Activated T-cell treated with anti-CD3 and anti-CD28 coated beads, Interleukin-2, amount 50 U/mL, for 4 hours (primary cell): Measurements from ENCODE around the gene MAGI1. TPM values are rescaled to one million over a fixed set of nuclear protein-coding genes. Genes with fewer than 3 reads are reported as not detected.
"Not testable (repeated sequence)": the region's sequence is repeated elsewhere in the genome, so short reads cannot be mapped to it uniquely, and the experiment has no call there.

Source experiments
- ATAC-seq, 2 donors: fragments of 200-7000 bp; cut with Tn5 transposase; one replicate each; pipeline ENCODE4 v1.10.0; 2021
- DNase-seq: peaks from one replicate; pipeline ENCODE4 v3.0.0-alpha.2; 2020
- H3K27me3 Mint-ChIP-seq: one replicate; pipeline ENCODE4 v1.8.0; 2021; ENCODE audit warnings: low read depth, mixed read lengths
- H3K36me3 Mint-ChIP-seq: one replicate; pipeline ENCODE4 v1.8.0; 2022; ENCODE audit warnings: mixed read lengths; ENCODE audit not compliant: insufficient read depth
- H3K4me1 Mint-ChIP-seq: one replicate; pipeline ENCODE4 v1.8.0; 2021; ENCODE audit warnings: low read depth, mixed read lengths
- H3K4me3 Mint-ChIP-seq: one replicate; pipeline ENCODE4 v1.8.0; 2021; ENCODE audit warnings: mild to moderate bottlenecking, moderate library complexity, mixed read lengths
- H3K9me3 Mint-ChIP-seq: one replicate; pipeline ENCODE4 v1.8.0; 2021; ENCODE audit warnings: mixed read lengths
- total RNA-seq, 3 donors: library from RNA; stranded (reverse); gene quantifications; one replicate each; pipeline ENCODE4 v1.2.1, GENCODE V29; 2021

Gene MAGI1
- total RNA-seq, 3 donors from 2014 or later: 0.45 to 0.76 (median 0.46) TPM

DNA sequence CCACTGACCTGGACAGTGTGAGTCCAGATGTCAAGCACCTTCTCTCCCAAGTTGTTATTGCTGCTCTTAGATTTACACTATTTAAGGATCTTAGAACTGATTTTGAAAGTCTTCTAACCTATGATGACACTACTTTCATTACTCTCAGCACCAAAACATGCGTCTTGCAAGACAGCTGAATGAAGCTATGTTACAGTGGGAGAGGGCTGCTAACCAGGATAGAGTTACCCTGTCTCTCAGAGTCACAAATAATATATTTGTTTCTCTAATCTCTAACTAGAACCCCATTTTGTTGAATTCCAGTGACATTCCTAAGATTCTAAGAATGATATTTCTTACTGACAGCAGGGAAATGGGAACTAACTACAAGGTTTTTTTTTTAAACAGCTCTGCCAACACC is 455.5 kb downstream of the MAGI1 start:
- no peak overlapping the region for H3K4me3 Mint-ChIP-seq
- no peaks in the 10 kb centered on the region for H3K9me3 Mint-ChIP-seq
- ATAC-seq: no peak
- H3K36me3 Mint-ChIP-seq: no peaks in the 10 kb centered on the region
- H3K4me1 Mint-ChIP-seq: no peaks in the 10 kb centered on the region
- no peaks in the 10 kb centered on the region for H3K27me3 Mint-ChIP-seq
- DNase-seq: no peak

DNA sequence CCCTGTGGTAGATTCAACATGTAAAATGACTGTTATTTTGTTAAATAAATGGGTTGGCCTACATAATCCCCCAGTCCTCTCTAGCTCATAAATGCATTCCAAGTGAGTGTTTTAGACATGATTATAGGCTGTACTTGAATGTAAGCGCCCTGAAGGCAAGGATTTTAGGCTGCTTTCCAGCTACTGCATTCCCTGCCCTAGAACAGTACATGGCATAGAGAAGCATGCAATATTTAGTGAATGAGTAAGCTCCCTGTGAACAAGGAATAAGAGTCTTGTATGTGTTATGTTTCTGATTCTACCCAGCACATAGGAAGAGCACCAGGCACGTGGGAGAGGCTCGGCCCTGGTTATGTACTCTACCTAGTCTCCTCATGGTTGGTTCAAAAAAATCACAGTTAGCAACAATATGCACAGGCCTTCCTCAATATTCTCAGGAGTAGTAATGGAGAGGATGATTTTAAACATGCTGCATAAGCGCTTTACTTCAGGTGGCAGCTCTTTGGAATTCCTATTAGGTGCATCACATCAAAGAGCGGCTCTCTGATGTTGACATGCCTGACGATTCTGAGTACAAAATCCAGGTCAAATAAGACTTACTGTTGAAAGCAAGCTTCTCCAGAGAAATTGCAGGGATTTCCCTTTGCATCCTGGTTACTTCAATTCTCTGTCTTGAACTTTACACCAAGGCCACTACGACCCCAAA is 456.6 kb downstream of the MAGI1 start:
- DNase-seq (no peak), ATAC-seq (no peak)
- Mint-ChIP-seq H3K9me3 (no peaks in the 10 kb centered on the region), H3K4me1 (no peaks in the 10 kb centered on the region), H3K4me3 (no peak overlapping the region), H3K36me3 (no peaks in the 10 kb centered on the region), H3K27me3 (no peaks in the 10 kb centered on the region)

- Mint-ChIP-seq H3K9me3 (no peaks in the 10 kb centered on the region), H3K4me3 (no peak overlapping the region), H3K36me3 (no peaks in the 10 kb centered on the region), H3K27me3 (no peaks in the 10 kb centered on the region), H3K4me1 (no peaks in the 10 kb centered on the region)
- DNase-seq (no peak), ATAC-seq (no peak)
Observed at GRCh38 chr3:65581313-65581712, 457.4 kb downstream of the MAGI1 start.

DNA sequence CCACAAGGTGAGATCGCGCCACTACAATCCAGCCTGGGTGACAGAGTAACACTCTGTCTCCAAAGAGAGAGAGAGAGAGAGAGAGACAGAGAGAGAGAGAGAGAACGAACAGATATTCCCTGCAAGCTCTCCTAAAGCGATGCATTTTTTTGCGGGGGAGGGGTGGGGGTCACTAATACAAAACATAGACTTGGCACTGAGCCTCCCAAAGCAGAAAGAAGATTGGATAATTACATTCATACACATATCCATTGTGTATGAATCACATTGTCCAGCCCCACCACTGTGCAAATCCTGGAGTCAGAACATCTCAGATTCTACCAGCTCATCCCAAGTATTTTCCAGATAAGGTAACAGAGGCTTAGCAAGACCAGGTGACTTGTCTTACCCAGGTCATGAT is 459.9 kb downstream of the MAGI1 start:
- Mint-ChIP-seq H3K27me3 (no peaks in the 10 kb centered on the region), H3K9me3 (peaks cover 4% of the 10 kb centered on the region), H3K4me1 (no peaks in the 10 kb centered on the region), H3K4me3 (no peak overlapping the region), H3K36me3 (no peaks in the 10 kb centered on the region)
- no peak for DNase-seq
- ATAC-seq: no peak

DNA sequence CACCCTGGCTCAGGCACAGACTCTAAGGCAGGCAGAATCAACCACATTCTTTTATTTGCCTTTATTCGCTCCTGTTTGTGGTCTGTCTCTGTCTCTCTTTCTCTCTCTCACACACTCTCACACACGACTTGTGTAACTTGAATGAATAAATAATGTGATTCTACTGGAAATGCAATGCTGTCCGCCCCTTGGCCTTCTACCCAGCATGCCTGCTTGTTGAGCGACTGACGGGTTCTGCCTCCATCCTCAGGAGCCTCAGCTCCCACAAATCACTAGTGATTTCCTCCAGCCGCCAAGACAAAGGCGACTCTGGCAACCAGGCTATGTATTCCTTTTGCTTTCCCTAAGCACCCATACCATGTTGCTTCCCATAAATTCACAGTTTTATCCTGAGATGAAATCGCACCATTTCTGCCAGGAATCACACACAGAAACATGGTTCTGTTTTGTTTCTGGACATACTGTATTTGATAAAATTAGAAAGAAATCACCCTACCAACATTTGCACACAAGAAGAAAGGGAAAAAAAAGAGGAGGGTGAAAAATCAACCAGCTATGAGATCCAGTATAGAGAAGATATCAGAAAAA is 460.8 kb downstream of the MAGI1 start:
- Mint-ChIP-seq H3K27me3 (no peaks in the 10 kb centered on the region), H3K4me3 (no peak overlapping the region), H3K9me3 (peaks cover 7% of the 10 kb centered on the region), H3K4me1 (no peaks in the 10 kb centered on the region), H3K36me3 (no peaks in the 10 kb centered on the region)
- ATAC-seq (no peak), DNase-seq (no peak)

DNA sequence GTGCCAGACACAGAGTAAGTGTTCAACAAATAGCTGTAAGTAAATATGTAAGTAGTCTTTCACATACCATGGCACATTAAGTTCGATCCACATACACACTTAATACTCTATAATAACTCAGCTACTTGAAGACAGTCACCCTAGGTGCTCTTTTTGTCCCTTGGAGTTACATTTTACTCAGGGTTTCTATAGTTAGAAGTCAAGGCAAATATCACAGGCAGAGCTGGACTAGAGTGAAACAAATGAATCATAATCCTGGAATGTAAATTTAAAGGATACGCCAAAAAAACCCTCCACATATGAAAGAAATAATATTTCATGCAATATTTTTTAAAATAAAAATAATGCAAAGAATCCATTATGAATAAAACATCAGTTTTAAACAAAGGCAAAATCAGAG is 461.8 kb downstream of the MAGI1 start:
- Mint-ChIP-seq H3K36me3 (no peaks in the 10 kb centered on the region), H3K27me3 (no peaks in the 10 kb centered on the region), H3K4me1 (no peaks in the 10 kb centered on the region), H3K4me3 (no peak overlapping the region), H3K9me3 (peaks cover 7% of the 10 kb centered on the region)
- ATAC-seq (no peak), DNase-seq (no peak)

DNA sequence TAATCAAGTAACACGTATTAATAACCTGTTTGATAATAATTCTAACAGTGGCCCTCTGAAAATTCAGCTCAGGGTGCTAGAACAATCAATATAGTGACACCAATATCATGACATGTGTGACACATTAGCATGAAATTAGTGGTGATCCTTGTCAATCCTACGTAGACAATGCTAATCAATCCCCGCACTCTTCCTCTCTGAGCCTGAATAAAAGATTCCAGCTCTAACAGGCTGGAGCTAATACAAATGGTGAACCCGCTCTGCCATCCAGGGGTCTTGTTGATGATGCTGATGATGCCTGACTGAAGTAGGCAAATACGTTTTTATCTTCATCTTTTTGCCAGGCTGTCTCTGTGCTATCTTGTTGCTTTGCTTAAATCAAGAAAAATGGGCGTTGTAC is 462.5 kb downstream of the MAGI1 start:
- Mint-ChIP-seq H3K9me3 (peaks cover 7% of the 10 kb centered on the region), H3K4me3 (no peak overlapping the region)

GRCh38 chr3:65575376-65575840 is 463.3 kb downstream of the MAGI1 start:
- no peak for DNase-seq
- Mint-ChIP-seq H3K4me3 (no peak overlapping the region), H3K36me3 (no peaks in the 10 kb centered on the region), H3K27me3 (no peaks in the 10 kb centered on the region), H3K4me1 (no peaks in the 10 kb centered on the region), H3K9me3 (peaks cover 7% of the 10 kb centered on the region)
- no peak for ATAC-seq

More for the DNA sequence above, 462.5 kb downstream of the MAGI1 start:
- H3K4me1 Mint-ChIP-seq: no peaks in the 10 kb centered on the region
- DNase-seq (no peak), ATAC-seq (no peak)
- H3K27me3 Mint-ChIP-seq: no peaks in the 10 kb centered on the region
- no peaks in the 10 kb centered on the region for H3K36me3 Mint-ChIP-seq

DNA sequence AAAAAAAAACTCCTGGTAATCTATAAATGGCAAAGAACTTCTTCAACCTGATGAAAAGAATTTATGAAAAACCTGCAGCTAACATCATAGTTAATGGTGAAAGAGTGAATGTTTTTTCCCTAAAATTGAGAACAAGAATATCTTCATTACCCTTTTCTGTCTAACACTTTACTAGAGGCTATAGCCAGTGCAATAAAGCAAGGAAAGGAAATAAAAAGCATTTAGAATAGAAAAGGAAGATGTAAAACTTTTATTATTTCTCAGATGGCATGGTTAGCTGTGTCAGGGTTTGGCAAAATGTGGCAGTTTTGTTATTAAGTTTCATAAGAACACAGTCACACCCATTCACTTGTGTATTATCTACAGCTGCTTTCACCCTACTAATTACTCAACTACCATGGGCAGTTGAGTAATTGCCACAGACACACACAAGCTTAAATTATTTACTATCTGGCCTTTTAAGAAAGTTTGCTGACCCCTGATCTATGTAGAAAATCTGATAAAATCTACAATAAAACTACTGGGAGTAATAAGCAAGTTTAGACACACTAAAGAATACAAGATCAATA is 465.1 kb downstream of the MAGI1 start:
- H3K27me3 Mint-ChIP-seq: no peaks in the 10 kb centered on the region
- DNase-seq: no peak
- no peaks in the 10 kb centered on the region for H3K4me1 Mint-ChIP-seq

GRCh38 chr3:65572175-65572777 is 466.4 kb downstream of the MAGI1 start:
- no peak for DNase-seq
- no peaks in the 10 kb centered on the region for H3K36me3 Mint-ChIP-seq
- no peak for ATAC-seq

More for the DNA sequence above, 465.1 kb downstream of the MAGI1 start:
- Mint-ChIP-seq H3K4me3 (no peak overlapping the region), H3K36me3 (no peaks in the 10 kb centered on the region), H3K9me3 (peaks cover 10% of the 10 kb centered on the region)
- no peak for ATAC-seq

GRCh38 chr3:65569845-65570405 is 468.8 kb downstream of the MAGI1 start:
- Mint-ChIP-seq H3K36me3 (no peaks in the 10 kb centered on the region), H3K4me1 (no peaks in the 10 kb centered on the region), H3K4me3 (no peak overlapping the region), H3K9me3 (peaks cover 6% of the 10 kb centered on the region), H3K27me3 (no peaks in the 10 kb centered on the region)
- ATAC-seq: no peak
- DNase-seq: no peak

More at GRCh38 chr3:65572175-65572777, 466.4 kb downstream of the MAGI1 start:
- H3K4me1 Mint-ChIP-seq: no peaks in the 10 kb centered on the region
- no peaks in the 10 kb centered on the region for H3K27me3 Mint-ChIP-seq
- H3K9me3 Mint-ChIP-seq: peaks cover 10% of the 10 kb centered on the region
- no peak overlapping the region for H3K4me3 Mint-ChIP-seq

GRCh38 chr3:65569129-65569528 is 469.6 kb downstream of the MAGI1 start:
- Mint-ChIP-seq H3K27me3 (no peaks in the 10 kb centered on the region), H3K36me3 (no peaks in the 10 kb centered on the region), H3K9me3 (peaks cover 6% of the 10 kb centered on the region), H3K4me1 (no peaks in the 10 kb centered on the region), H3K4me3 (no peak overlapping the region)
- DNase-seq (no peak), ATAC-seq (no peak)

- ATAC-seq: no peak
- H3K36me3 Mint-ChIP-seq: no peaks in the 10 kb centered on the region
- peaks cover 5% of the 10 kb centered on the region for H3K9me3 Mint-ChIP-seq
- H3K4me3 Mint-ChIP-seq: no peak overlapping the region
- DNase-seq: no peak
- no peaks in the 10 kb centered on the region for H3K4me1 Mint-ChIP-seq
- no peaks in the 10 kb centered on the region for H3K27me3 Mint-ChIP-seq
Observed at GRCh38 chr3:65568497-65568896, 470.2 kb downstream of the MAGI1 start.

DNA sequence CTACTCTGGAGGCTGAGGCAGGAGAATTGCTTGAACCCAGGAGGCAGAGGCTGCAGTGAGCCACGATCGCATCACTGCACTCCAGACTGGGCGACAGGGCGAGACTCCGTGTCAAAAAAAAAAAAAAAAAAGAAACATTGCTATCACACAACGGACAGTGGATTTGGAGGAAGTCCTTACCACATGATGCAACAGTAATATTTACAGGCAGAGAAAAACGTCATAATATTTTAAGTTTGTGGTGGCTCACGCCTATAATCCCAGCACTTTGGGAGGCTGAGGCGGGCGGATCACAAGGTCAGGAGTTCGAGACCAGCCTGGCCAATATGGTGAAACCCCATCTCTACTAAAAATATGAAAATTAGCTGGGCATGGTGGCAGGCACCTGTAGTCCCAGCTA is 473.0 kb downstream of the MAGI1 start:
- ATAC-seq, H3K4me1 Mint-ChIP-seq, DNase-seq, H3K4me3 Mint-ChIP-seq, H3K9me3 Mint-ChIP-seq, H3K27me3 Mint-ChIP-seq, H3K36me3 Mint-ChIP-seq: not testable (repeated sequence)
